NCI-H1417 treated with DMSO at 0.1 percent for 48 hours (cell line): ENCODE data around the gene GAS2.
A peak's percentile ranks its signal among the peaks of the same experiment; 100 is the strongest.

Experiments used
- DNase-seq: peaks from one replicate; lab custom pipeline; 2025; lab: John Stamatoyannopoulos, UW

Gene GAS2

DNA sequence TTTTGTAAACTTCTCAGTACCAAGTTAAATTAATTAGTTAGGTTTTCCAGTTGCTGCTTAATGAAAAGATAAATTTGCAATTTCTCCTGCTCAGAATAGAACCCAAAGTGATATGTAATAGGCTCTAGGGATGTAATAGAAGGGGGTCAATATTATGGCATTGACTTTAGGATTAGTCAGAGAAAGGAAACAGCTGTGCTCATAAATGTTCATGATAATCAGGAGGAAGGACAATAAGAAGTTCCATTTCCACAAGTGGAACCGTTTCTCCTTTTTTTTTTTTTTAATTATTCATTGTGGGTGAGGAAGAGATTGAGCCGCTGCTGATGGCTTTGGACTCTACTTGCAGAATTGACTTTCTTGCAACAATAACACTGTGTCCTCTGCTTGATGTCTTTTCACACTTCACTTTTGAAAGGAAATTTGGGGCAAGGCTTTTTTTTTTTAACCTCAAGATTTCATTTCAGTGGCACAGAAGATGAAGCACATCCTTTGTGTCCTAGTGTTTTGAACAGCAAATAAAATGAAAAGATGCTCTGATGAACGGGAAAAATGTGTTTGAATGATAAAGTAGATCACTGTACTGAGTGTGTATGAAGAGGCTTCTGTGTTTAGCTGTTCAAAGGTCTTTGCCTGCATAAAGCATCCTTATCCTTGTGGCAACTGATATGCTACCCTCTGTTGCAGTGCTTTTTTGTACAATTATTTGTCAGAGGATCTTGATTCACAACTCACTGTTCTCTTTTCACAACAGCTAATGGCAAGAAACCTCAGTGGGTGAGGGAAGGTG lies 62.4 kb downstream of the GAS2 start:
- DNase-seq, result no peak

DNA sequence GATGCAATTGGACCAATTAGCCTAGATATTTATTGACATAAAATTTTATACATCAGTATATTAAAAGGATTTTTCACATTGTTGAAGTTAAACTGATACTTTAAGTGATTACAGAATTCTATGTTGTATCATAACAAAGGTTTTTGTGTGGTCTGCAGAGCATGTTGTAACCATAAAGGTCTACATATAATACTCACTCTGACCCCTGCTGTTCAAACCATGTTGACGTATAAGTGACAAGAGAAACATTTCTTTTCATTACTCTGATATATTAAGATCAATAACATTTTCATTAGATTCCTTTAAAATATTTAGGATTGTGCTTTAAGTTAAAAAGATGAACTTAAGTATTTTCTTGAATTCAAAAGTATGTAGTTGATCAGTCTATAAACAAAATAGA lies 63.9 kb downstream of the GAS2 start:
- peak; percentile 32 for DNase-seq

DNA sequence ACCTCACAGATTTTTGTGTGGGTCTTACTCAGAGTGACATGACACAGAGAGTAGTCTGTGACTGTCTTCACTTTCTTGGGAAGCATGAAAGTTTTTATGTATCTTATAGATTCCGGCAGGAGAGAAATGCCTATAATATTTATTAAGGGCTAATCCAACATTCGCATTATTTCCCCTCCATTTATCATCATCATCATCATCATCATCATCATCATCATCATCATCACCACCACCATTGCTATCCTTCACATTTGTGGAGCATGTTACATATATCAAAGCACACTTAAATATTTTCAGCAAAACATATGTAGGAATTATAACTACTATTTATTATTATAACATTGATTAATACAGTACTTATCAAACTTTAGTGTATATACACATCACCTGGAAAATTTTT lies 66.2 kb downstream of the GAS2 start:
- DNase-seq, result no peak

DNA sequence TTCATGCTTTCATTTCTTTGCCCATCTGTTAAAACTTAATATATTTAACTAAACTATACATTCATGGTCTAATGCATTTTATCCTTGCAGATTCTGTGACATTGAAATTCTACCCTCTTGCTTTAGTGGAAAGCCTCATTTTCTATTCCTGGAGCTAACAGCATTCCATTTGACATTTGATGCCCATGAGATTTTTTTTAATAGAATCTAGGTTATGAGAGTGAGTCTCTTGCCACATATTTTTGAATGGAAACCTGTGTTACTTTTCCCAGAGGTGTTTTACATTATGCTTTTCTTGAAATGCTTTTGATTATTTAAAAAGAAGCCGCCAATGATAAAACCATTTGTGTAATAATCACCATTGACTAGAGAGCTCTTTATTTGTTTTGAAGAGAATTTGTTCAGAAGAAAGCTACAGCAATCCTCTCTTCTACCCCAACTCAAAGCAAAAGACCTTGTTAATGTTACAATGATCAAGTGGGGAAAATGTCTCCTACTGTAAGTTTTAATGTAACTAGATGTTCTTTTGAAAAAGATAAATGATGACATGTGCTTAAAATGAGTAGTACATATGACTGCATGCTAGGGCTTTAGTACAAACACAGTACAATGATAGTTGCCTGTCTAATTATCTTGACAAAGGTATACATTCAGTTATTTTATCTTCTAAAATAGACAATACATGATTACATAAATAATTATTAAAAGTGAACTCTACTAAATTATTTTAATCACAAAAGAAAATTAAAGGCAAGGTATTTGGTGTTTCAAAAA lies 67.3 kb downstream of the GAS2 start:
- DNase-seq, result no peak

DNA sequence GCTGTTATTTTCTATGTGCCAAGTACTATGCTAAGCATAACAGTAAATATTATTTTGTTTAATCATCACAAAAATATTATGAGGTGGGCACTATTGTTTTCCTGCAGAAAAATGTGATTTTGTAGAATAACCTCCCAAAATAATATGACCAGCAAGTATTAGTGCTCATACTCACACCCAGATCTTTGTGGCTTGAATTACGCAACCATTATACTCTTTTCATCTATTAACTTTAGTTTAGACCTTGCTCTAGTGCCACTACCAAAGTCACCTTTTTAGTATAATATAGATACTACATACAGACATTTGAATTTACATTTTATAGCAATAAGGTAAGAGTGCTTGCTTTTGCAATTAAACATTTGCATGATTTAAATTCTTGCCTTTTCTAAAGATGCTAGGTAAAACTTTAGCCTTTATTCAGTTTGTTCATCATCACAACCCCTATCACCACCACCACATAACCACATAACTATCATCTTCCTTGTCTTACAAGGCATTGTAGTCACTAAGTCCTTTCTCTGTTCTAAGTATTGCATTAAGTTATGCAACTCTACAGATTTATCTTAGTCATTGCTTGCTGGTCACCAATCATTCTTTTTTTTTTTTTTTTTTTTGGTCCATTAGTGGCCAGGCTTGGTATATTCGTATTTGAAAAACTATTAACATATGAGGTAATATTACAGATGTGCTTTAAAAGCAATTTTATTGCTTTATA lies 68.4 kb downstream of the GAS2 start:
- no peak for DNase-seq

DNA sequence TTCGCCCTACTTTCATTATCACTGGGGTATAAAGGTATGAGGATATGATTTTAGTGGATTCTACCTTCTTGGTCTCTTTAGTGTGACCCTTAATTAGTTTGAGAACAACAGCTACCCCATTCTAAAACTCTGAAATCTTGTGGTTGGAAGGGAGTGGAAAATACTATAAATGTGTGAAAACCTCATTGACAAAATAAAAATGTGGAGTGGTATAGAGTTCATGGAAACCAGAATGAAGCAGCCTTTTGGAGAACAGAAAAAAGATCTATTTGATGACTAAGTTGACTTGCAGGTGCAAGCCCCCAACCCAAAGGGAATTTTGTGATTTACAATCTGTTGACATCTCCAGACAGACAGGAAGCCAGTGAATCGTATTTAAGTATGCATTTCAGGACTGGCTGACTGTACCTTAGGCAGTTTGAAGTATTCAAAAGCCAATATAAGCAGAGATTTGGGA lies 75.8 kb downstream of the GAS2 start:
- no peak for DNase-seq

DNA sequence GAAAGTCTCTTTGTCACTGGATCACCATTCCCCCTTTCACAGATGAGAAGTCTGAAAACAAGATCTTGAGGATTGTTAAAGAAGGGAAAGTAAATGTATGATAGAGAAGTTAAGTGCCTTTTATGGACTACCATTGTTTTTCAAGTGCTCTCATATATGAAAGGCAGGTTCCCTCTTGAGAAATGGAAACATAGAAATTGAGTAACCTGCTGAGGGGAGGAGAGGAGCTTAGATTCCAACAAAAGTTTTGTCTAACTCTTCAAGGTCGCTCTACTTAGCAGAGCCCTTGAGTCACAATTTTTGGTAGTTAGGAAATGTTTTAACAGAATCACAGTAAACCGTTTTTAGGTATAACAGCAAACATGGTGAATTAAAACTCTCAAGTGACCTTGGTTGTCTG lies 83.1 kb downstream of the GAS2 start:
- no peak for DNase-seq

DNA sequence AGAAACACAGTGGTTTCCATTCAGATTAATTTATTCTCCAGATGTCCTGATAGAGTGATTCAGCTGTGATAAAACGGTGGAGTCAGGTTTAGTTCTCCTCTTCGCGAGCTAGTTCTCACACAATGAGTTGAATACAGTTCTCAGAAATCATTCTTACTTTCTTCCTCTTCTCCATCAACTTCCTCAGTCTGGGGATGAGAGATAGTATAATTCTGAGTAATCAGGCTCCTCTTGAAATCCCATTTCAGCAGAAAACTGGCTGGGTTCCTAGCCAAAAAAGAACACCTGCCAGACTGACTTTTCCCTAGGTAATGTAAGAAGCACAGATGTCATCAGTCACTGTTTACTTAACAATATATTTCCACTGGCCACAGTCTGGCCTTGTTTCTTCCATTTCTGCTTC lies 86.5 kb downstream of the GAS2 start:
- DNase-seq, result no peak

DNA sequence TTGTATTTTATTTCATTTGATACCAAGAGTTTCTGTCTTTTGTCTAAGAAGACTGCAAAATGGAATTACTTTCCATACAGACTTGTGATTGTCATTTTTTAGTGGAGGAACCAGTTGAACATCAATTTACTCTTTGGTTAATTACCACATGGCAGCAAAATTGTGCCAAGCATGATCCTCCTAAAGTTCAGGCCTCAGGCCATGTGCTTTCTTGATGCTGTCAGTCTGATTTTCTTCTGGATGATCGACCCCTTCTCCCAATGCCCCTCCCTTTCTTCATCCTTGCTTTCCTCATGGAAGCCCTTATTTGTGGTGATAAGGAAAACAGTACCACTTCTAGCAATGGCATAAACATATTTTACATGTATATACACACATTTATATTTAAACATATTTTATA lies 87.0 kb downstream of the GAS2 start:
- no peak for DNase-seq

DNA sequence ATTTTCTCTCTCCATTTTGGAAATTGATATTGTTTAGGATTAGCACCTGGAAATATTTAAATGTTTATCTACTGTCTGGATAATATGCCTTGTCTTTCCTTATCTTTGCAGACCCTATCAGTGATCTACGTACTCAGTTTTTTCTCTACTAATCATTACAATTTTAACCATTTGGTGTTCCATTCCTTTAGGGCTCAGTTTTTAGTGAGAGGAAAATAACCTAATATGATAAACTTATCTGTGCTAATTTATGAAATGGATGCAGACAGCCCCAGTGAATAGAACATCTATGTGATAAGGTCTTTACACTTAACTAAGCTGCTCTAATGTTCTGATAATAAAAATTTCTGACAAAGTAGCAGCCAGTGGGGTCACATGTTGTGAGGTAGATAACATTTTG lies 94.7 kb downstream of the GAS2 start:
- no peak for DNase-seq

DNA sequence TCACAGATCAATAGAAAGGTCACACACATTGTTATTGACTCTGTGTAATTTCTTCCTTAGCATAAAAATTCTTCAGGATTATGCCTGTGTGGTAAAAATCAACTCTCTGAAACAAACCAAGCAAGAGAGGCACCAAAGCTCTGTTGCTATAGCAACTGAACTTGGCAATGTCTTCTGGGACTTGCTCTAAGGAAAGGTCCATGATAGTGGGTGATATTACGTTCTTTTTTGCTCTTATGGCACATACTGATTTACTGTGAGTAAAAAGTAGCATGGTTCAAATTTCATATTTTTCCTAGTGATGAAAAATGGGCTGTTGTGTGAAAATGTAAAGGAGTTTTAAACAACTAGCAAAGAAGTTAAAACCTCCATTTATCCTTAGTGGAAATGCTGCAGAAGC lies 96.8 kb downstream of the GAS2 start:
- DNase-seq, result no peak

DNA sequence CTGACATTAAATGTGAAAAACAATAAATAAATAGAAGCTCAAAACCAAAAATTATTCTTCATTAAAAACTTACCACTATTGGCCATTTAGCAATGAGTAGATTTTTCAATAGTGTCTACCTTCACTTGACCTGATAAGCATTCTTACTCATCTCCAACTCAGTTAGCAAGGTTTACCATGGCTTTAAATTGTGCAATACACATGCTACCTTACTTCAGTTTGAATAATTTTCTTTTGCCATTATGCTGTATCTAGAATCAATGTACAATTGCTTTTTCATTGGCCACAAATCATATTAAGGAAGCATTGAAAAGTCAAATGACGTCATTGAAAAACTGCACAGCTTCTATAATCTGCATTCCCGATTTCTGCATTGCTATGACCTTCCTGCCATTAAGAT lies 98.3 kb downstream of the GAS2 start:
- no peak for DNase-seq

DNA sequence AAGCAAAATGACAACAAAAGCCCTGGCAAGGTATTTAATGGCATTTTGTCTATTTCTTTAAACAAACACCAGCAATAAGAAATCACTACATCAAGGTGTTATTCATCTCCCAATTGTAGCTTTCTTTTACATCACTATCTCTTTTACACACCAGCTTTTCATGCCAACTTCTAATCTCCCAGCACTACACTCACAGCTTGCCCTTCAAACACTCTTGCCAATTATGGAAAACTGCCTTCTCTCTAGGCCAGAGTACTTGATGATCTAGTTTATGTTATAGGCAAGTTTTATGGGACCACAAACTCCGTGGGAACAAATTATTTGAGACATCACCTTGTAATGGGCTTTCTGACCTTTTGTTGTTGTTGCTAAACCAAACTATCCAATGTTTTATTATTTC lies 101.9 kb downstream of the GAS2 start:
- no peak for DNase-seq

DNA sequence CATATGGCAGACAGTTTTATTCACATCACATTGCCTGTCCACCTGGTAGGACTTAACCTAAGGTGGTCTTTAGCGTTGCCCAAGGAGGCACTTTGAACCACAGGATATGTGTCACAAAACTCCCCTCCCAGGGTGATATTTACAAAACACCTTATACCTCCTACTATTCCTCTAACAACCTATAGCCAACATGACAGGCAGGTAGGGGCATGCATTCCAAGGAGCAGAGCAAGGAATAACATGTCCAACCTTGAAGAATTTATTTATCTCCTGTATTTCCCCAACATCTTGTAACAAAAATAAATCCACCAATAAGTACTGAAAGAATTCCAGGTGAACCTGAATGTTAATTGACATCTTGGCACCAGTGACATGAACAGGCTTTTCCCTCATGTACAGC lies 102.7 kb downstream of the GAS2 start:
- no peak for DNase-seq

DNA sequence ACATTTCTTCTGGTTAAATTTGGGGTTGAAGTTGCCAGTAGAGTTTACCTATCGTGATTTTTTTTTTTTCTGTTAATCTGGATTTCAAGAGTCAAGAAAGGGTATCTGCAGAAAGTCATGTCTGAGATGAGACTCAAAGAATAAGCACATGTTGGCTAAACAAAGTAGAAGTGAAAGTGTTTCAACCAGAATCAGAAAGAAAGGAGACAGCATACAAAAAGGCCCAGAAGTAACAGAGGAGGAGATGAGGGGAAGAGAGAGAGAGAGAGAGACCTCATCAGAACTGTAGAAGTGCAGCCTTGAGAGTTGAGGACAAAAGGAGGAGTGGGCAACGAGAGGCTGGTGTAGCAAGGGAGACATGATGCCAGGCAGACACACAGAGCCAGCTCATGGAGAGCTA lies 108.3 kb downstream of the GAS2 start:
- DNase-seq, result no peak

DNA sequence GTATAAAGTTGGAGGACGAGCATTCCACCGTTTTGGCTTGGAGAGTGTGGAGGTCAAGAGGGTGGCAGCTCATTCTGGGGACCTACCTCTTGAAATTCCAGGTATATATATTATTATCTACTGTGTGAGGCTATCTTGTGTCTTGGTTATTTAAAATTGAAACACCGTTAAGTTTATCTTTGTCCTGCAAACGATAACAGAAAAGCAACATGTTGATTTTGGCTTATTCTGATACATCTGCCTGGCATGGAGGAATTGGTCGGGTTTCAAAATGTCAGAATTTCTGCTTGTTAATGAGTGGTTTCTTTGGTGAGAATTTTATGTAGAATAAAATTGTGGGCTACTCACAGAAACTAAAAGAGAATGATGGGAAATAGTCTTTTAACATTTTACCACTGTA lies 108.8 kb downstream of the GAS2 start:
- DNase-seq, result no peak

DNA sequence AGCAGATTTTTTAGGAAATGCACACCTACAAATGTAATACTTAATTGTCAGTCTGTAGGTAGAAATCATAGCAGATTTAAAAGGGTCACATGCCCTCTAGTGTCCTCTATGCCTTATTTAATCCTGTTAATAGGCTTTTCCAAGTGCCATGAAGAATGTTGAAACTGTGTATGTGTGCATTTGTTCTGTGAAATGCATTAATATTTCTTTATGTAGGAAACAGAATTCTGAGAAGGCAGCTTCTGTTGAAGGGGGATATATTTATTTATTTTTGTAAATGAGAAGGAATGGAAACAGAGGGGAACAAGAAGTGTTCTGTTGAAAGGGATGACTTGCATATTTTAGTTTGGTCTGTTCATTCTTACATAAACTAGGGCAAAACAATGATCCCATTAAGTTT lies 112.2 kb downstream of the GAS2 start:
- DNase-seq, result peak; percentile 38

DNA sequence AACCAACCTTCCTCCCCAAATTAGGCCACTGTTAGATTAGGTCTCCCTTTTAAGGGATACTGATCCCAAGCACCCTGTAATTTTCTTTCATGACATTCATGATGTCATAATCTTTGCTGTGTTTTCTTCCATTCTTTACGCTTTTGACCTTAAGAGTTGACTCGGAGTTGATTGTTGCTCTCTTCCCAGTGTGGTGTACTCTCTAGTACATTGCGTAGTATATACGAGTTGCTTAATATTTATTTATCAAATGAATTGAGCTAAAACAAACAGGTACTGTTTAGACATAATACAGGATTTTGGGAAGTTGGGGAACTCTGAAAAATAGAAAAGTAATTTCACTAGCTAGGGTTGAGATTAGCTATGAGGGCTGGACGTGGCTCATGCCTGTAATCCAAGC lies 113.4 kb downstream of the GAS2 start:
- no peak for DNase-seq

DNA sequence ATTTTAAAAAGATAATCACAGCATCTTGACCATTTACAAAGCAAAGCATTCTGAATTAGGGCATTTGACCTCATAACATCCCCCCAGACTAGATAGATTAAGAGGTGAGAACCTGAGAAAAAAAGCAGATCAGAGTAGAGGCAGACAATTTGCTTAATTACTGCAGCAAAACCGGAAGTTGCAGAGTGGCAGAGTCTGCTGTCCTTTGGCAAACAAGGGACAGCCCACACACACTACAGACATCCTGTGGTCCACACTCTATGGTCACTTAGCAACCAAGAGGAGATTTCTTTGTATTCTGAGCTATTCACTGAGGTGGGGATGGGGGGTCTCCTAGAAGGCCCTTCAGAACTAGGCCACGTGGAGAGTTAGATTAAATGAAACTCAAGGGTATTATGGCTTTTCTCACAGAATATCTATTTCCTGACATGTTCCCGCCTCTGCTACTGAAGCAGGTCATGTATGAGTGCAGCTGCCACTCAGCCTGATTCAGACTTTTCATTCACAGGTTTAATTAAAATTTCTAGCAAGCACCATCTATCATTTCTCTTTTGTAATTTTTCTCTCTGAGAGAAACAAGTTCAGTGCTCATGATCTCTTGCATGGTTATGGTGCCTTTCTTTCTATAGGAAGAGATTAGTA lies 114.7 kb downstream of the GAS2 start:
- peak; percentile 59 for DNase-seq

DNA sequence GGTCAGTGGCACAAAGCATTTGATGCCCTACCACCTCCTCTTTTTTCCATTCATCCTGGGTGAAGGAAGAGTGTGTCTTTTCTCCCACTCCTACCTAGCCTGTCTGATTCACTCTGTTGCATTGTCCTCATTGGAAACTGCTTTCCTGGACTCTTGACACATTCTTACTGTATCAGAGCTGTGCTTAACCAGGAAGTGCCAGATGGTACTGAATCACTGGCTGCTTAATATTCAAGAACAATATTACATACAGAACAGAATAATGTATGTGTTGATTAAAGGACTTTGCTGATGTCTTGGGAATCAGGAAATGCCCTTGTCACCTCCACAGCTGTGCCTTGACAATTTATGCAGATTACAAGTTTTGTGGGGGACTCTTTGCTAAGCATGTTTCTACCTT lies 118.8 kb downstream of the GAS2 start:
- DNase-seq, result no peak

DNA sequence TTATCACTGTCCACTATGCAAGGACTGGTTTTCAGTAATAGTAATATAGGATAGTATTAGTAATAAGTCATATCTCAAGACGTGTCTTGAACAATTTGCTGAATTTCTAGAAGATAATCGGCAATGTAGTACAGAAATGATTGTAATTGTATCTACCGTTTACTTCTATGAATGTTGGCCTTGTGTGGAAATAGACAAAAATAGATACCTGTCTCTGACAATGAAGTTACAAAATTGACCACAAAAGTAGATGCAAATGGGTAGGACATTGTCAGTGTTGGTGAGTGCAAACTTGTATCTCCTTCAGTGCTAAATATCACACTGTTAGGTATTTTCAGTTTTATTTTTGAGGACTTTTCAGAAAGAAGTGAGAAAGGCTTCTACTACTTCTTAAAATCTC lies 120.1 kb downstream of the GAS2 start:
- no peak for DNase-seq

DNA sequence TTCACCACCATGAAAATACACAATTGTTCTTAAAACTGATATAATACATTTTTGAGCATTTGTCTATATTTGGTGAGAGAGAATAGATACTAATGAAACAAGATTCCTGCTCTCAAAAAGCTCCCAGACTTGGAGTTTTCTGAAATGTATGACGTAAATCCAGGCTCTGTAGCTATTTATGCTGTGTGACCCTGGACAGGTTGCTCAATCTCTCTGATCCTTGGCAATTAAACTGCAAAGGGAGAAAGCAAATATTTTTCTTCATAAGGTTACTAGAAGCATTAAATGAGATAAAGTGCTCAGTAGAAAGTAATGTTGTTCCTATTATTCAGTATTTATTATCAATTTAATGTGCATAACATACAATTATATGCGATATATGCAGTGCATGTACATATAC lies 120.6 kb downstream of the GAS2 start:
- no peak for DNase-seq
